ENCODE results near the gene RPUSD2.

Gene RPUSD2

DNA sequence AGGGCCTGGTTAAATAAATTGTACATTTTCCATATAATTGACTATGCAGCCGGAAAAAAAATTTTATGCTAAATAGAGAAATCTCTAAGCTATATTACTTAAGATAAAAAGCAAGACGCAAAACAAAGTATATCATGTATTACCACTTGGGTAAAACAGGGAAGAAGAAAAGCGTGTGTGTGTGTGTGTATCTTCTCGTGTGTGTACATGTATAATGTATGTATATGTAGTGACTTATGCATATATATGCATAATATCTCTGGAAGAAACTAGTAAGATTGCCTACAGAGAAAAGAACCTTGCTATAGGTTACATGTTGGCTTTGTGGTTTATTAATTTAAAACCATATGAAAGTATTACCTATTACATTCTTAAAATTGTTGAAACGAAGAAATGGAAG is 44.0 kb downstream of the RPUSD2 start:
- no peak for DNase-seq (ENCODE audit: low read depth in 2 of 3, low spot score in 1 of 3)

DNA sequence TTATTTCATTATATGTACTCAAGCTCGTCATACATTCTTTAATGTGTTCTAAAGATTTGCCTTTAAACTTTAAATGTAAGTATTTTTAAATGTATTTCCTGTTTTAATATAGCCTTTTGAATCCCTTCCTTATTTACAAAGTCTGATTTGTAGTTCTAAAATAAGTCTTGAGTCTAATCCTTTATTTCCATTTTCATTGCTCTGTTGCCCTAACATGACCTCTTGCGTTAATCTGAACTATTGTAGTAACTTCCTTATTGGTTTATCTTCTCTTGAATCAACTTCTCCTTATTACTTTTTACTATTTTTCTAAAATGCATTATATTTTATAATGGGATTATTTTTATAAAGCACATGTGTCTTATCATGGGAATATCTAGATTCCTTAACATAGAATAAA is 48.9 kb downstream of the RPUSD2 start:
- DNase-seq (ENCODE audit: low read depth in 2 of 3, low spot score in 1 of 3), result no peak

DNA sequence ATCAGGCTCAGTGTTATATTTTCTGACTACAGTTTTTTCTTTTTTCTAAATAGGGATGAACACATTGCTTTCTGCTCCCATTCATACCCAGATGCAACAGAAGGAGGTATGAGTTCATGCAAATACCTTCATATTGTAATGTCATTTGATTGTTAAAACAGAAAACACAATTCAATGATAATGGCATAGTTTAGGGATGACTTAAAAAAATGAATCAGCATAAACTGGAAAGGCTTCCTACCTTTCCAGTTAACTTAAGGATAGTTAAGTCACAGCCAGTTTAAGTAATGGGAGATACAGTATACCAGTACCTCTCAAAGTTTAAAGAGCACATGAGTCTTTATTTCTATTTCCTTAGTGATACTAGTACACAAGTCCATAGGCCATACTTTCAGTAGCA is 49.8 kb downstream of the RPUSD2 start:
- no peak for DNase-seq (ENCODE audit: low read depth in 2 of 3, low spot score in 1 of 3)

DNA sequence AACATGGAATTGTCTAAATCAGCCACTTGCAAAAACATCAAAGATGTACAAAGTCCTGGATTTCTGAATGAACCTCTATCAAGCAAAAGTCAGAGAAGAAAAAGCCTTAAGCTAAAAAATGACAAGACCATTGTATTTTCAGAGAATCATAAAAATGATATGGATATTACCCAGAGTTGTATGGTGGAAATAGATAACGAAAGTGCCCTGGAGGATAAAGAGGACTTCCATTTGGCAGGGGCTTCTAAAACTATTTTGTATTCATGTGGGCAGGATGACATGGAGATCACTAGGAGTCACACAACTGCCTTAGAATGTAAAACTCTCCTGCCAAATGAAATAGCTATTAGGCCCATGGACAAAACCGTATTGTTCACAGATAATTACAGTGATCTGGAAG is 54.3 kb downstream of the RPUSD2 start:
- DNase-seq (ENCODE audit: low read depth in 2 of 3, low spot score in 1 of 3), result no peak
